ENCODE results near the gene FTCD.
"Not testable (repeated sequence)": the region's sequence is repeated elsewhere in the genome, so short reads cannot be mapped to it uniquely, and the experiment has no call there.

The FTCD gene, protein sequence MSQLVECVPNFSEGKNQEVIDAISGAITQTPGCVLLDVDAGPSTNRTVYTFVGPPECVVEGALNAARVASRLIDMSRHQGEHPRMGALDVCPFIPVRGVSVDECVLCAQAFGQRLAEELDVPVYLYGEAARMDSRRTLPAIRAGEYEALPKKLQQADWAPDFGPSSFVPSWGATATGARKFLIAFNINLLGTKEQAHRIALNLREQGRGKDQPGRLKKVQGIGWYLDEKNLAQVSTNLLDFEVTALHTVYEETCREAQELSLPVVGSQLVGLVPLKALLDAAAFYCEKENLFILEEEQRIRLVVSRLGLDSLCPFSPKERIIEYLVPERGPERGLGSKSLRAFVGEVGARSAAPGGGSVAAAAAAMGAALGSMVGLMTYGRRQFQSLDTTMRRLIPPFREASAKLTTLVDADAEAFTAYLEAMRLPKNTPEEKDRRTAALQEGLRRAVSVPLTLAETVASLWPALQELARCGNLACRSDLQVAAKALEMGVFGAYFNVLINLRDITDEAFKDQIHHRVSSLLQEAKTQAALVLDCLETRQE

DNA sequence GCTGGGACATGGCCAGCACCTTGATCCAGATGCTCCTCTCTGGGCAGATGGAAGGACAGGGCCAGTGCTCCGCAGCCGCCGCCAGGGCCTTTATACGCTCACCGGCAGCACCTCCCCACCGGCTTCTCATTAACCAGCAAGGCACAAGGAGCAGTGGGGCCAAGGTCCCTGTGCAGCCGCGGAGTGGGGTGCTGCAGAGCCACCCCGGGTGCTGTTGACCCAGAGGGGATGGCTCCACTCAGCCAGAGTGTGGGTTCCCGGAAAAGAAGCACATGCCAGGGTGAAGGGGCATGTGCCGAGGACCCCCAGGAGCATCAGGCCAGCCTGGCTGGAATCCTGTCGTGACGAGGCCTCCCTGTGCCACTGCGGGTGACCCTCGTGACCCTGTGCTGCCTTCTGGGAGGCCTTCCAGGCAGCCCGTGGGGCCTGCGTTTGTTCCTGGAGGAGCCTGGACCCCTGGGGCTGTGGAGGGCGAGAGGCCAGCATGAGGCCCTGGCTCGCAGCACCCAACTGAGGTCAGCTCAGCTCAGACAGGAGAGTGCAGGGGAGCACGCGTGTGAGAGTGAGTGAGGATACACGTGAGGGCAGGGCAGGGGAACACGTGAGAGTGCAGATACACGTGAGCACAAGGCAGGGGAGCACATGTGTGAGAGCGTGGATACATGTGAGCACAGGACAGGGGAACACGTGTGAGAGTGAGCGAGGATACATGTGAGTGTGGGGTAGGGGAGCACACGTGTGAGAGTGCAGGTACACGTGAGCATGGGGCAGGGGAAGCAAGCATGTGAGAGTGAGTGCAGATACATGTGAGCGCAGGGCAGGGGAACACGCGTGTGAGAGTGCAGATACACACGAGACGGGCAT, at the start of gene FTCD:
TSS of gene FTCD (minus strand) at position 66 of the 864 bp plus-strand sequence. CDS start at position 10, 56 bp downstream.
- H3K4me3 ChIP-seq (ENCODE audit: low read depth, low read length) = no peak within 1 kb of the TSS

DNA sequence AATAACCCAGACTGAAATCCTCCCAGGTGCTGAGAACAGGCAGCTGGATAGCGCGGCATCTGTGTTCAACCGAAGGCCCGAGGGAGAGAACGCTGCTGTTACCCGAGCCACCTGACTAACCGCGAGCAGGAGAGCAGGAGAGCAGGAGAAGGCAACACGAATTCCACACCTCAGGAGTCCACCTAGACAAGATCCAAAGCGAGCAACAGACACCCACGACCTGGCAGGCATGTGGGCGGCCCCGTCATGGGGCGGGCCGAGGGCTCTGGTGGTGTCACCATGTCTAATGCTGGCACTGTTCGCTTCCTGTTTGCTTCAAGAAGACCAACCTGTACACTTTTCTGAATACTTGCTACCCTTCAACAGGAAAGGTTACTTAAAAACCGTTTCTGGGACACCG, 49.8 kb upstream of the FTCD start:
- H3K4me3 ChIP-seq (ENCODE audit: low read depth, low read length) = no peak overlapping the region

DNA sequence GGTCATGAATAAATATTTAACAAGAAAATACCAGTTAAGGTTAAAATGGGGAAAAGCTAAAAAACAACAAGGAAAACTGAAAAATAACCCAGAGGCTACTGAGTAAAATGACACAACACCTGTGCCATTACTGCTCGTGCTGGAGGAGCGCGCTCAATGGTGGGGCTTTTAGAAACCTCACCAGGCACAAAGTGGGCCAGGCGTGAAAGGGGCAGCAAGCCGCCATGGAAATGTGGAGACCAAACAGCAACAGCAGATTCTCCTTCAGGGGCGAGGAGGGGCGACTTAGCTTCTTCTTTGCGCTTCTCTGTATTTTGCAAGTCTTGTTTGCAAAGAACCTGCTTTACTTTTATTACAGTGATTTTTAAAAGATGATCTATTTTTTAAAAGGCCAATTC, 47.8 kb upstream of the FTCD start:
- no peak overlapping the region for H3K4me3 ChIP-seq (ENCODE audit: low read depth, low read length)

DNA sequence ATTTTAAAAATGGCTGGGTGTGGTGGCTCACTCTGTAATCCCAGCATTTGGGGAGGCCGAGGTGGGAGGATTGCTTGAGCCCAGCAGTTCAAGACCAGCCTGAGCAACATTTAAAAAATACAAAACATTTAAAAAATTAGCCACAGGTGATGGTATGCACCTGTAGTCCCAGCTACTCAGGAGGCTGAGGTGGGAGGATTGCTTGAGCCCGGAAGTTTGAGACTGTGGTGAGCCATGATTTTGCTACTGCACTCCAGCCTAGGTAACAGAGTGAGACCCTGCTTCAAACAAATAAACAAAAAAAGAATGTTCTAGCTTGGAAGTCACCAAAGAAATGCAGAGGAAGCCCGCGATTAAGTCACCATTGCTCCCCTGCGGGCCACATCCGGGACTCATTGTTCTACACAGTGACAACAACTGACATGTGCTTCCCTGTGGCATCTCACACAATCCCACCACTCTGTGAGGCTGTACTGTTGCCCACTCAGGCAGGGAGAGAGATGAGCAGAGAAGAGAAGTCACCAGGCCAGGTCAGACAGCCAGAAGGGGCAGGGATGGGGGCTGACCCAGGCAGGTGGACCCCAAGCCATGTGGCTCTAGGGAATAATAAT, 47.3 kb upstream of the FTCD start:
- H3K4me3 ChIP-seq (ENCODE audit: low read depth, low read length) = no peak overlapping the region

DNA sequence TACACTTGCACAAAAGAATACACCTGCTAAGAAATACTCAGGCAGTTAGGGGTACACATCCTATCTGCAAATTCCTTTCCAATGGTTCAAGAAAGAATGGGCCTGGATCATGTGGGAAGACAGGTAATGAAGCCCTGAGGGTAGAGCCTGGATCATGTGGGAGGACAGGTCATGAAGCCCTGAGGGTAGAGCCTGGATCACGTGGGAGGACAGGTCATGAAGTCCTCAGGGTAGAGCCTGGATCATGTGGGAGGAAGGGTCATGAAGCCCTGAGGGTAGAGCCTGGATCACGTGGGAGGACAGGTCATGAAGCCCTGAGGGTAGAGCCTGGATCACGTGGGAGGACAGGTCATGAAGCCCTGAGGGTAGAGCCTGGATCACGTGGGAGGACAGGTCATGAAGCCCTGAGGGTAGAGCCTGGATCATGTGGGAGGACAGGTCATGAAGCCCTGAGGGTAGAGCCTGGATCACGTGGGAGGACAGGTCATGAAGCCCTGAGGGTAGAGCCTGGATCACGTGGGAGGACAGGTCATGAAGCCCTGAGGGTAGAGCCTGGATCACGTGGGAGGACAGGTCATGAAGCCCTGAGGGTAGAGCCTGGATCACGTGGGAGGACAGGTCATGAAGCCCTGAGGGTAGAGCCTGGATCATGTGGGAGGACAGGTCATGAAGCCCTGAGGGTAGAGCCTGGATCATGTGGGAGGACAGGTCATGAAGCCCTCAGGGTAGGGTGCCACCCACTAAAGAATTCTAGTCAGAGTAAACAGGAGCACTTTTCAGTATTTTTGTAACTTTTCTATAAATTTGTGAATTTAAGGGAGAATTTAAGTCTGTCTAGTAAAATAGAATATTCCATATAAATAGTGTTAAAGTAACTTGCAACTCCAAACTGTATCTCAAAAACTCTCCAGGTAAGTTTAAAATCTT, 45.8 kb upstream of the FTCD start:
- H3K4me3 ChIP-seq (ENCODE audit: low read depth, low read length) = not testable (repeated sequence)

DNA sequence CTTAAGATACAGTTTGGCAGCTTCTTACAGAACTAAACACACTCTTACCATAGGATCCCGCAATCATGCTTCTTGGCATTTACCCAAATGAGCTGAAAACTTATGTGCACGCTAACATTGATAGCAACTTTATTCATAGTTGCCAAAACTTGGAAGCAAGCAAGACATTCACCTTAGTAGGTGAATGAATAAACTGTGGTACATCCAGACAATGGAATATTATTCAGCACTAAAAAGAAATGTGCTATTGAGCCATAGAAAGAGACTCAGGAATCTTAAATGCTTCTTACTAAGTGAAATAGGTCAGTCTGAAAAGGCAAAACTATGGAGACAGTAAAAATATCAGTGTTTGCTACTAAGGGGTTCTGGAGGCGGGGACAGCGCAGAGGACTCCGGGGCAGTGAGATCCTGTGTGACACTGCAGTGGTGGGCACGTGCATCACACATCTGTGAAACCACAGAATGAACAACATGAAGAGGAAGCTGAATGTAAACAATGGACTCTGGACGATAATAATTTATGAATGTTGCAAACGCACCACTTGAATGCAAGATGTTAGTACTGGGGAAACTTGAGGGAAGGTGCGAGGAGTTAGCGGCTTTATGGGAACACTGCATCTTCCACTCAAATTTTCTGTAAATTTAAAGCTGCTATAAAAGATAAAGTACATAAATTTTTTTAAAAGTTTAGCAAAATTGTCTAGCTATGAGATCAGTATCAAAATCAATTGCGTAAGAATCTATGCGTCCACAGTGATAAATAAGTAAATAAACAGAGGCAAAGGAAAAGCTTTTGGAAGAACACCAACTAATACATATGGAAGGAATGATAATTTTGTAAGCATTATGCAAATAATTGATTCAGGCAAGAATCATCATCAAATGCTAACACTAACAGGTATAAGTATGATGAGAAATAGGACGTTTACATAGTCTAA, 44.3 kb upstream of the FTCD start:
- no peak overlapping the region for H3K4me3 ChIP-seq (ENCODE audit: low read depth, low read length)

DNA sequence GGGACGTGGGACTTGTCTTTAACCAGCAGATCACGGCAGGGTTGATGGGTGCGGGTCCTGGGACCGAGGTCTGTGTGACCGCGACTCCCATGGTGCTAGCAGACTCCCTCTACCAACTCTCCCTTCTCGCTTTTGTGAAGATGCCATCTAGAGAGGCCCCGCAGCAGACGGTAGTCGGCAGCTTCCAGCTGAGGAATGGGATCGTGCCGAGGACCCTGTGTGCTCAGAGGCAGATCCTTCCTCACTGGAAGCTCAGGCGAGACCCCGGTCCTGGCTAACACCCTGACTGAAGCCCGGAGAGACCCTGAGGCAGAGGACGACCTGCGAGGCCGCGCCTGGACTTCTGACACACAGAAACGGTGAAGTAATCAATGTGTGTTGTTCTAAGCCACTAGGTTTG, 41.4 kb upstream of the FTCD start:
- H3K4me3 ChIP-seq (ENCODE audit: low read depth, low read length) = no peak overlapping the region

DNA sequence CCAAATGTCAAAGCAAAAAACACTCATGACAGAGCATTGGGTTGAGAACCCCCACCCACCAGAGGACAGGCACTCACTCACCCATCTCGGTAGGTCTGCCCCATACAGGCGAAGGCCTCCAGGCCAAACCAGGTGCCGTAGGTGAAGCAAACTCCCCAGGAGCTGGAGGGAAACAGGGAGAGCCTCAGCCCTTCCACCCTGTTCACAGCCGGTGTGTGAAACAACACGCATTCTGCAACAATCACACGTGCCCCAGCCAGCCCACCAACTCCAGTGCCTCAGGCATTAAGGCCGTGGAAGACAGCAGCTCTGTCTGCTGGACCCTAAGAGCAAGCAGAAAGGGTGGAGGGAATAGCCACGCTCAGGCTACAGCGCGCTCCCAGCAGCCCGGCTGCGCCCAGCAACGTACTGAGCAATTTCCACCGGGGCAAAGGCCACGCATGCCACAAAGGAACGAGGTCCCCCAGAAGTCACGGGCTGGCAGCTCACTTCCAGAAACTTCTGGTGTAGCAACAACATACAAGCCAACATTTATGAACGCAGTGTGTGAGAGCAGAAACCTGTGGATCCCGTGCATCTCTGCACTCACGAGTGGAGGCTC, 40.3 kb upstream of the FTCD start:
- H3K4me3 ChIP-seq (ENCODE audit: low read depth, low read length) = no peak overlapping the region

DNA sequence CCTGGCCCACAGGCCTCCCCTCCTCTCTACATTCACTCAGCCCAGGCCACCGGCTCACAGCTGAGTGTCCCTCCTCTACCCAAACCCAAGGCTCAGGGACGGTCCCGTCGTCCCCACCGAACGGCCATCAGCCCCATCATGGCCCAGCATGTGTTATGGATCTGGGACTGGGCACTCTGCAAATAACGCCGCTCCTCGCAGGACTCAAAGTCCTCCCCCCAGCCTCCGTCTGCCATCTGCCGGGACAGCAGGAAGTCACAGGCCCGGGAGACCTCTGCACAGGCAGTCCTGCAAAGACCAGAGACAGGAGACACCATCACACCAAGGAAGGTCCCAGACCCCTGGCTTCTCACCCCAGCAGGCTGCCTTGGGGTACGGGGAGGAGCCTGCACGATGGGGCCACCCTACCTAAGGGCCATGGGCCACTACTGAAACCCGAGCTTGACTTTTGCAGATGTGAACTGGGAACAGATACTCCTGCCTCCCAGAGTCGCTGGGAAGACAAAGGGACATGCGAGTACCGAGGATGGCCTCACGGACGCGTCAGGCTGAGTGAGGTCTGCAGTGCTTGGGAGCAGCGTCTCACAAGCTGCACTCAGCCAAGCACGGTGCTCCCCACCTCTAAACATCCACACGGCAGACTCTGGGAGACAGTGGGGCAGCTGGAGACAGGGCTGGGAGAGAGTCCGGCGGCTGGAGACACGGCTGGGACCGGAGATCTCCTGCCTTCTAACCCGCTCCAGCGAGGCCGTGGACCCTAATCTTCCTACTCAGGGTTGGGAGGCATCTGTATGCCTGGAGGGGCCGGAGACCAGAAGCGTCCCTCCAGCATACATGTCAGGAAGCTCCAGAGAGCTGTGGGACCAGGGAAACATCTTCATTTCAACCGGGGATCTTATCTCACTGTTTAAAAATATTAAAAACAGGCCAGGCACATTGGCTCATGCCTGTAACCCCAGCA, 39.3 kb upstream of the FTCD start:
- H3K4me3 ChIP-seq (ENCODE audit: low read depth, low read length) = no peak overlapping the region

DNA sequence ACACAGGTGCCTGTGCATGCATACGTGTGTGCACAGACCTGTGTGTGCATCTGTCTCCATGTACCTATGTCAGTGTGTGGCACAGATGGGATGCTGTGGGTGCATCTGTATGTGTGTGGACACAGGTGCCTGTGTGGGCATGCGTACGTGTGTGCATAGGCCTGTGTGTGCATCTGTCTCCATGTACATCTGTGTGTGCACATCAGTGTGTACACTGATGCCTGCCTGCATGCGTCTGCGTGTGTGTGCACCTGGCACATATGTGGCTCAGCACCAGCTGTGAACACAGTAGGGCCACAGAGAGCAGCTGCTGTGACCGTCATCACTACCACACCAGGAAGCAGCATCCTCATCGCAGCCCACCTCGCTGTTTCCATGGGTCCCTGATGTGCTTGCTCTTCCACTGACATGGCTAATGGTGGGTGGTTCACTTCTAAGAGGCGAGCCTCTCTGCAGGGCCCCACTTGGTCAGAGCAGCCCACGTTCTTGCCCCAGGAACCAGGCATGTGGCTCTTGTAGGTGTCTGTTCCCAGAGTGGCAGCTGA, 38.5 kb upstream of the FTCD start:
- no peak overlapping the region for H3K4me3 ChIP-seq (ENCODE audit: low read depth, low read length)

DNA sequence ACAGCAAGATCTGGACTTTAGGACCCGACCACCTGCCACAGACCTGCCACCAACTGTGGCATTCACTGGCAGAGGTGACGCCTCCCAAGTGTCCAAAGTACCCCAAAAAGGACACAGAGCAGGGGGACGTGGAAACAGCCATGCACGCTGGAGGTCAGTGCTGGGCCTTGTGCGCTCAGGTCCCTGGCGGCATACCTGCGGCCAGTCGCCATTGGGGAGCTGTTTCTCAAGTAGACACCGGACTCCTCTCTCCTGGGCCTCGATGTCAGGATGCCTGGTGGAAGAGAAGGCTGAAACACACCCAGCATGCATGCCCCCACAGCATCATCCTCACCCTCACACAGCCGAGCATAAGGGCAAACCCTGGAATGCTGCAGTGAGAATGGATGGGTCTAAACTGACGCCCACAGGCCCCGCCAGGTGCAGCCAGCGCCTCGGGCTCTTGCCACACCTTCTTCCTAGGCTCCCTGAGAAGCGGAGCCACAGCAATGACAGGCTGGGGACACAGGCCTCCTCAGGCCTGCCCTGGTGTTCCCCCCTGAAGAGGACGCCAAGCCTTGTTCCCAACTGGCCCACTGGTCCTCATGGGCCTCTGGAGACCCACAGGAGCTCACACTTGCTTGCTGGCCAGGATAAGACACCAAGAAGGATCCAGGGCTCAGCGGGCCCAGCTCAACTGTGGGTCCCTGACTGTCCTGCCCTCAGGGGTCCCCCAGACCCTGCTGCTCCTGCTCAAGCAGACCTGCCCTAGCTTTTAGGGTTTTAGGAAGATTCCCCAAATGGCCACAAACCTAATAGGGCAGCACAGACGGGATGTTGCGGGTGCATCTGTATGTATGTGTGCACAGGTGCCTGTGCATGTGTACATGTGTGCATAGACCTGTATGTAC, 36.6 kb upstream of the FTCD start:
- H3K4me3 ChIP-seq (ENCODE audit: low read depth, low read length) = no peak overlapping the region

DNA sequence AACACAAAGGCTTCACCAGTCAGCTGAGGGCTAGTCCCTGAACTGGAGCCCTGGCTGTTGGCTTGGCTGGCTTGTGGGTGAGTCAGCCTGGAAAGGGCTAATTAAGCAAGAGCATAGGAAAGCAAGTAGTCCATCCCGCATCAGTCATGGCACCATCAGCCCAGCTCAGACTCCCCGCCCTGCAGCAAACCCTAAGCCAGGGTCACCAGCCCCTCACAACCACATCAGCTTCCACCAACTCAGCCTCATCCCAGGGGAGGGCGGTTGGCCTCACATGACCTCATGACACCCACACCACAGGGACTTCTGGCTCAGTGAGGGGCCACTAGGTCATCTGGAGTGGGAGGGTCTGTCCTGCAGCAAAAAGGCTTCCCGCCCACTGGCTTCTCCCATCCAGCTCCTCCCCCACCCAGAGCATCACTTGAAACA, 35.9 kb upstream of the FTCD start:
- no peak overlapping the region for H3K4me3 ChIP-seq (ENCODE audit: low read depth, low read length)

DNA sequence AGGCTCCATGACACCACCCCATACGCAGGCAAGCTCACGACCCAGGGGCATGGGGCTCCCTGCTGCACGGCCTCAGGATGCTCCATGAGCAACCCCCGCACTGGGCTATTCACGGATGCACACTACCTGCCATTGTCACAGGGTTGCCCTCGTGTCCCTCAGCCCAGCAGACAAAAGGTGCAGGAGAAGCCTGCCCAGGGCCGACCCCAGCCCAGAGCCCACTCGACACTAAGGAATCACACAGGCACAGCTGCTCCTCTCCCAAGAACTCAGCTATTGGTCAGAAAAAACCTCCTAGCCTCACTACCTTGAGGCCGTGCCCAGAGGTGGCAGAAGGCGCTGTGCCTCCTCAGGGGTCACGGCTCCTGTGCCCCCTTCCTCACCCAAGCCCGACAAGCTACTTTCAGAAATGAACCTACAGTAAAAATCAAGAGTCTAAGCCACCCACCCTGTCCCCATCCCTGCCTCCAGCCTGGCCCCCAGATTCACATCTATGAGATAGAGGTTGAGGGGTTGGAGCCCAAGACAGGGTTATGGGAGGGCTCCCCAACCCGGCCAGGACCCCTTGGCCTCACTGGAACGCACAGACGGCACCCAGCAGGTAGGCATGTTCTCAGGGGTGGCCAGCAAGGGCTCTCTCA, 35.2 kb upstream of the FTCD start:
- H3K4me3 ChIP-seq (ENCODE audit: low read depth, low read length) = no peak overlapping the region

DNA sequence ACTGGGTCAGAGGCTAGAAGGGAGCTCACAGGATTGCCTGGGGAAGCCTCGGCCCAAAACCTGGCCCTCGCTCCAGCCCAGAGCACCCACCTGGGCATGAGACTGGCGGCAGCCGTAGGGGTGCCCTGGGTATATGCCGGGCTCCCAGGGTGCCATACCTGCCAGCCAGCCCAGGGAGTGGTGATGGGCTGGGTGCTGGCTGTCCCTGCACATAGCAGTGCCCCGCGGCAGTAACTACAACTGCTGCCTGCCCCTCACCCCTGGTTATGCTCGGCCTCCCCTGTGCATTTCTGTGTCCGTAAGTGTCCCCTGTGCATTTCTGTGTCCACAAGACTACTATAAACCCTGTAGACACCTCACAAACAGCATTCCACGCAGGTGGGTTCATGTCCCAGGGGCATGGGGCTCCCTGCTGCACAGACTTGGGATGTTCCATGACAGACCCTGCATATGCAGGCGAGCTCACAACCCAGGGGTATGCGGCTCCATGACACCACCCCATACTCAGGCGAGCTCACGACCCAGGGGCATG, 34.6 kb upstream of the FTCD start:
- H3K4me3 ChIP-seq (ENCODE audit: low read depth, low read length) = no peak overlapping the region

DNA sequence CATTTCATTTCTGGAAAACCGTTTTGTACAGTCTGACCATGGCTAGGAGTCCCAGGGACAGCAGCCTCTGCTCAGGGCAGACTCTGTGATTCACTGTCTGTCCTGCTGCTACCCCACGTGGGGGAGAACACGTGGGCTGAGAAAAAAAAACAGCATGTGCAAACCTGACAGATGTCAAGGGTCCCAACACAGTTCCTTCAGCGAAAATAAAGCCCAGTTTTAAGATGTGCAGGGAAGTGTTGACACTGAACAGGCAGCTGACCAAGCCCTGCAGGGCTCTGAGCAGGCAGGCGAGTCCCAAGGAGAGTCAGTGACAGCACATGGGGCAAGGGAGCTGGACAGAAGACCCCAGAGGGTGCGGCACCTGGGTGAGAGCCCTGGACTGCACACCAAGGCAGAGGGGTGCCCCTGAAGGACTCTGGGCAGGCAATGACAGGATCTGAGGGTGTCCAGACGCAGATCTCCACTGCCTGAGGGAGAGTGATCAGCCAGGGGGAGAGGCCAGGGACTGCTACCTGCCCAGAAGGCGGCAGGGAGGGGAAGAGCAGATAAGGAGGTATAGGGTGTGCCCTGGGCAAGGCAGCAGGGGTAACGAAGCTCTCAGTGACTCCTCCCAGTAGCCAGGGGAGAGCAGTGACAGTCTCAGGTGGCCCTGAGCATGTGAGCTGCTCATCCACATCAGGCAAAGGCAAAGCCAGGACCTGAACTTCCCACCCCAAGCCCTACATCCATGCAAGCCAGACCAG, 34.0 kb upstream of the FTCD start:
- no peak overlapping the region for H3K4me3 ChIP-seq (ENCODE audit: low read depth, low read length)

Data from iPS-11a (cell line).